DOHH2 (cell line): ENCODE results near the gene NXPH4.

ENCODE experiments used
- H3F3A ChIP-seq: fragments of 200-600 bp; sonication (generic), shearing (Covaris generic); 2 replicates; pipeline ENCODE4 v1.6.0; 2016; ENCODE audit warnings: antibody characterized with exemption, mild to moderate bottlenecking; ENCODE audit not compliant: control insufficient read depth, insufficient read depth
- H3K27ac ChIP-seq: fragments of 200-600 bp; sonication (generic); 2 replicates; pipeline ENCODE4 v1.5.1; 2014; ENCODE audit warnings: low read depth, mild to moderate bottlenecking, low read length, moderate library complexity
- H3K27me3 ChIP-seq: fragments of 200-600 bp; sonication (generic); 2 replicates; pipeline ENCODE4 v1.6.1; 2014; ENCODE audit warnings: mild to moderate bottlenecking, low read length, mixed read lengths; ENCODE audit not compliant: control insufficient read depth
- H3K36me3 ChIP-seq: fragments of 200-600 bp; sonication (generic); 2 replicates; pipeline ENCODE4 v1.6.1; 2014; ENCODE audit warnings: mild to moderate bottlenecking, low read length, moderate library complexity, mixed read lengths; ENCODE audit not compliant: control insufficient read depth
- H3K4me1 ChIP-seq: fragments of 200-600 bp; sonication (generic); 2 replicates; pipeline ENCODE4 v1.6.1; 2014; ENCODE audit warnings: mild to moderate bottlenecking, low read length, mixed read lengths; ENCODE audit not compliant: control insufficient read depth
- H3K4me2 ChIP-seq: fragments of 200-600 bp; sonication (generic); 2 replicates; pipeline ENCODE4 v1.6.0; 2014; ENCODE audit warnings: mild to moderate bottlenecking, low read length, moderate library complexity
- H3K4me3 ChIP-seq: fragments of 200-600 bp; sonication (generic); 2 replicates; pipeline ENCODE4 v1.5.1; 2014; ENCODE audit warnings: mild to moderate bottlenecking, low read length, mixed read lengths
- H3K79me2 ChIP-seq: fragments of 200-600 bp; sonication (generic); 2 replicates; pipeline ENCODE4 v1.6.1; 2014; ENCODE audit warnings: mild to moderate bottlenecking, low read length, mixed read lengths; ENCODE audit not compliant: control insufficient read depth
- H3K9me2 ChIP-seq: fragments of 200-600 bp; sonication (generic); replicated peaks from 2 replicates; pipeline ENCODE4 v1.6.1; 2014; ENCODE audit warnings: mild to moderate bottlenecking, low read length, mixed read lengths; ENCODE audit not compliant: control insufficient read depth
- H3K9me3 ChIP-seq: fragments of 200-600 bp; sonication (generic); 2 replicates; pipeline ENCODE4 v1.6.1; 2014; ENCODE audit warnings: antibody characterized with exemption, low read length, mixed read lengths; ENCODE audit not compliant: control insufficient read depth, insufficient read depth
- H4K20me1 ChIP-seq: fragments of 200-600 bp; sonication (generic); 2 replicates; pipeline ENCODE4 v1.6.0; 2014; ENCODE audit warnings: low read depth, mild to moderate bottlenecking, antibody characterized with exemption, low read length, moderate library complexity; ENCODE audit not compliant: control insufficient read depth, insufficient read depth
- CTCF ChIP-seq: fragments of 200-600 bp; sonication (generic); IDR thresholded peaks from one replicate; pipeline ENCODE4 v1.5.1; 2014; ENCODE audit warnings: antibody characterized with exemption, mild to moderate bottlenecking, low read depth, low read length; ENCODE audit not compliant: poor library complexity, severe bottlenecking
- EZH2phosphoT487 ChIP-seq: fragments of 200-600 bp; sonication (generic); IDR thresholded peaks from 2 replicates; pipeline ENCODE4 v1.6.1; 2017; ENCODE audit warnings: borderline replicate concordance, mild to moderate bottlenecking, antibody characterized with exemption, low read length, moderate library complexity, mixed read lengths

Gene NXPH4

DNA sequence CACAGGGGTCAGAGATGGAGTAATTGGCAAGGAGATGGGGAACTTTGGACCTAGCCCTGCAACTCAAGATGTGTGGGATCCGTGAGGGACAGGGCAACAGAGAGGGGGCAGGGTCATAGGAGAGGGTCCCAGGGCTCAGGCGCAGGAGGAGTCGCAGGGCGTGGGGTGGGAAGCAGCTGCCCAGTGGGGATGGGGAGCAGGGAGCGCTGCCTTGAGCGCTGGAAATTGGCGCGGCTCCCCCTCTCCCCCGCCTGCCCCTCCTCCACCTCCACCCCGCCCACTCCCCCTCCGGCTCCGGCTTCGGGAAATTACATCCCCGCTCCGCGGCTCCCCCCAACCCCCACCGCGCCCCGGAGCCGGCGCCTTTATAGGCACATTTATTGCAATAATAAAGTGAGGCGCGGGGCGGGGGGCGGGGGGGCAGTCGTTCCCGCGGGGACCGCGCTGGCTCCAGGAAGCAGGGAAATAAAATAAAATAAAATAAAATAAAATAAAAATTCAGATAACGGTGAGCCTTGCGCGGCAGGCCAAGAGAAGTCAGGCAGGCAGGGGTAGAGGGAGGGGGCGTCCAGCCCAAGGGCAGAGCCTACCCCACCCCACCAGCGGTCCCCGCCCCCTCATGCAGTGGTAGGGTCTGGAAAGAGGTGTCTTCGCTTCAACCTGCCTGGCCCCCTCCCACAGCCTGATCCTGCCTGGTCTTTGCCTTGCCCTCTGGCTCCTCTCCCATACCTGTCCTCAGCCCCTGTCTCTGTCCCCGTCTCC is 3.6 kb downstream of the NXPH4 start:
- TF ChIP-seq CTCF (no peak), EZH2phosphoT487 (no peak)
- no peaks in the 10 kb centered on the region for H3K9me2 ChIP-seq
- peaks cover 88% of the 10 kb centered on the region for H3K4me1 ChIP-seq
- H3K27me3 ChIP-seq, result no peaks in the 10 kb centered on the region
- H3F3A ChIP-seq, result peaks cover 19% of the 10 kb centered on the region
- no peak overlapping the region for H3K4me3 ChIP-seq
- H3K27ac ChIP-seq, result no peak overlapping the region
- no peaks in the 10 kb centered on the region for H3K9me3 ChIP-seq
- H4K20me1 ChIP-seq, result peaks cover 5% of the 10 kb centered on the region; the same call in 1 of the 2 replicates
- H3K36me3 ChIP-seq, result peaks cover 24% of the 10 kb centered on the region
- peak overlapping the region; percentile 100 for H3K4me2 ChIP-seq
- peaks cover 71% of the 10 kb centered on the region for H3K79me2 ChIP-seq

DNA sequence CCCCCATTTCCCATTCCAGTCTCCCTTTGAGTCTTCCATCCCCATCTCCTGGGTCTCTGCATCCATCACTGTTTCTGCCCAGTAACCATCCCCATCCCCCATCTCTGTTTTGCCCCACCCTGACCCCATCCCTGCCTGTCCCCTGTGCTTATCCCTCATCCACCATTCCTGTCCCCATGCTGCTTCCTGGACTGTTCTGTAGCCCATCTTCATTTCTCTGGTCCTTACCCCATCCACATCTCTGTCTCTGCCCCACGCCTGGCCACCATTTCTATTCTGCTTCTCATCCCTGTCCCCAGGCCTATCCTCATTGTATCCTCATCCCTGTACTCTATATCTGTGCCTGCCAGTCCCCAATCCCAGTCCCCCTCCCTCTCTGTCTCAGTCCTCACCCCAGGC is 4.2 kb downstream of the NXPH4 start:
- TF ChIP-seq EZH2phosphoT487 (no peak), CTCF (no peak)
- peak overlapping the region; percentile 76; the same call in 1 of the 2 replicates for H3K4me3 ChIP-seq
- peaks cover 24% of the 10 kb centered on the region for H3K36me3 ChIP-seq
- H3K9me3 ChIP-seq, result no peaks in the 10 kb centered on the region
- H3K27ac ChIP-seq, result no peak overlapping the region
- H3F3A ChIP-seq, result peaks cover 17% of the 10 kb centered on the region
- H3K4me1 ChIP-seq, result peaks cover 88% of the 10 kb centered on the region
- no peaks in the 10 kb centered on the region for H3K27me3 ChIP-seq
- peak overlapping the region; percentile 91 for H3K4me2 ChIP-seq
- H3K9me2 ChIP-seq, result no peaks in the 10 kb centered on the region
- peaks cover 5% of the 10 kb centered on the region; the same call in 1 of the 2 replicates for H4K20me1 ChIP-seq
- H3K79me2 ChIP-seq, result peaks cover 71% of the 10 kb centered on the region

DNA sequence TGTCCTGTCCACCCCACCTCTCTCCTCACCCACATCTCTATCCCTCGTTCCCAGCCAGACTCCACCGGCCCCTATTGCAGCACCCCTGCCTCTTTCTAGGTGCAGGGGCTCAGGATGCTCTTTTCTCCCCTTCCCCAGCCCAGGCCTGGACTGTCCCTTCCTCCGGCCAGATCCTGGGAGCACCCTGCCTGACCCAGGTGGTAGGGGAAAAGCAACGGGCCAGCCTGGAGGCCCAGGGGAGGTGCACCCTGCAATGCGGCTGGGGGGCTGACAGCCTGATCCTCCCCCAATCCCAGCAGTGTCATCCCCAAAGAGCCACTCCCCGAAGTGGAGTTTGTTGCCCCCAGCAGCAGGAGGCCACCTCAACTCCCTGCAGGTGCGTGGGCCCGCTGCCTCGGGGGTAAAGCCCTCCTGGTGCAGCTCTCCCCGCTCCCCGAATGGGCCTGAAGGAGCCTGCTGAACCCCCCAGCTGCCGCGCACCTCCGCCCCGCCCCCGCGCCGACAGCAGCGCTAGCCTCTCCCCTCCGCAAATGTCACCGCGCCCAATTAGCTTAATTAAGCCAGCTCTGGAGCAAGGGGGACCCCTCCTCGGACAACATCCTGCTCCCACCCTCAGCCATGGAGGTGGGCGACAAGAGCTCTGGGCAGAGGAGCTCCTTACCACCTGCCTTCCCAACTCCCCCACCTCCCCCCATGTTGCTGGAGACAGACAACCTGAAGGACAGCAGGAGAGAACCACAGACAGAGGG is 4.7 kb downstream of the NXPH4 start:
- peak overlapping the region; percentile 76 for H3K4me3 ChIP-seq
- TF ChIP-seq CTCF (no peak), EZH2phosphoT487 (no peak)
- H3K27me3 ChIP-seq, result no peaks in the 10 kb centered on the region
- no peak overlapping the region for H3K27ac ChIP-seq
- H3K4me1 ChIP-seq, result peaks cover 88% of the 10 kb centered on the region
- peaks cover 17% of the 10 kb centered on the region for H3F3A ChIP-seq
- peak overlapping the region; percentile 91 for H3K4me2 ChIP-seq
- H3K36me3 ChIP-seq, result peaks cover 24% of the 10 kb centered on the region
- H3K79me2 ChIP-seq, result peaks cover 71% of the 10 kb centered on the region
- peaks cover 5% of the 10 kb centered on the region; the same call in 1 of the 2 replicates for H4K20me1 ChIP-seq
- no peaks in the 10 kb centered on the region for H3K9me3 ChIP-seq
- H3K9me2 ChIP-seq, result no peaks in the 10 kb centered on the region
